Left hindlimb (tissue), 1 donor: ENCODE measurements around the gene FCHO2.
"Not testable (repeated sequence)": the region's sequence is repeated elsewhere in the genome, so short reads cannot be mapped to it uniquely, and the experiment has no call there.

Source experiments
- DNase-seq: peaks from one replicate; pipeline ENCODE4 v3.0.0-alpha.2; 2018

FCHO2 gene

GRCh38 chr5:72955768-72956323 is at the start of gene FCHO2:
Gene FCHO2, plus strand, starts transcription at chr5:72956041. Its CDS starts 56 bp downstream, at chr5:72956097.
- peak; percentile 98 for DNase-seq

GRCh38 chr5:72906806-72907205 is 49.0 kb upstream of the FCHO2 start:
- DNase-seq, result no peak

GRCh38 chr5:72908664-72909063 is 47.2 kb upstream of the FCHO2 start:
- DNase-seq, result no peak

- DNase-seq, result no peak
Observed at GRCh38 chr5:72917371-72917776, 38.5 kb upstream of the FCHO2 start.

GRCh38 chr5:72920690-72921502 is 34.9 kb upstream of the FCHO2 start:
- DNase-seq, result no peak

- no peak for DNase-seq
Observed at GRCh38 chr5:72921886-72922285, 34.0 kb upstream of the FCHO2 start.

- DNase-seq, result no peak
Observed at GRCh38 chr5:72922422-72922821, 33.4 kb upstream of the FCHO2 start.

- DNase-seq, result no peak
Observed at GRCh38 chr5:72925336-72926010, 30.4 kb upstream of the FCHO2 start.

- DNase-seq, result not testable (repeated sequence)
Observed at GRCh38 chr5:72932686-72933085, 23.2 kb upstream of the FCHO2 start.

- DNase-seq, result not testable (repeated sequence)
Observed at GRCh38 chr5:72934953-72935725, 20.7 kb upstream of the FCHO2 start.

GRCh38 chr5:72936893-72937292 is 18.9 kb upstream of the FCHO2 start:
- no peak for DNase-seq

GRCh38 chr5:72937517-72938061 is 18.3 kb upstream of the FCHO2 start:
- no peak for DNase-seq

GRCh38 chr5:72938206-72938605 is 17.6 kb upstream of the FCHO2 start:
- DNase-seq, result no peak

- no peak for DNase-seq
Observed at GRCh38 chr5:72940082-72940481, 15.8 kb upstream of the FCHO2 start.

GRCh38 chr5:72943307-72943706 is 12.5 kb upstream of the FCHO2 start:
- DNase-seq, result no peak

GRCh38 chr5:72947498-72947897 is 8.3 kb upstream of the FCHO2 start:
- DNase-seq, result no peak

- DNase-seq, result no peak
Observed at GRCh38 chr5:72949481-72949880, 6.4 kb upstream of the FCHO2 start.

- no peak for DNase-seq
Observed at GRCh38 chr5:72951671-72952468, 4.0 kb upstream of the FCHO2 start.

- no peak for DNase-seq
Observed at GRCh38 chr5:72954389-72954788, 1.5 kb upstream of the FCHO2 start.

- DNase-seq, result no peak
Observed at GRCh38 chr5:72955143-72955767, 586 bp upstream of the FCHO2 start.

- peak; percentile 74 for DNase-seq
Observed at GRCh38 chr5:72956324-72957140, 691 bp downstream of the FCHO2 start.
